ENCODE results near the gene DNAI1.

DNA sequence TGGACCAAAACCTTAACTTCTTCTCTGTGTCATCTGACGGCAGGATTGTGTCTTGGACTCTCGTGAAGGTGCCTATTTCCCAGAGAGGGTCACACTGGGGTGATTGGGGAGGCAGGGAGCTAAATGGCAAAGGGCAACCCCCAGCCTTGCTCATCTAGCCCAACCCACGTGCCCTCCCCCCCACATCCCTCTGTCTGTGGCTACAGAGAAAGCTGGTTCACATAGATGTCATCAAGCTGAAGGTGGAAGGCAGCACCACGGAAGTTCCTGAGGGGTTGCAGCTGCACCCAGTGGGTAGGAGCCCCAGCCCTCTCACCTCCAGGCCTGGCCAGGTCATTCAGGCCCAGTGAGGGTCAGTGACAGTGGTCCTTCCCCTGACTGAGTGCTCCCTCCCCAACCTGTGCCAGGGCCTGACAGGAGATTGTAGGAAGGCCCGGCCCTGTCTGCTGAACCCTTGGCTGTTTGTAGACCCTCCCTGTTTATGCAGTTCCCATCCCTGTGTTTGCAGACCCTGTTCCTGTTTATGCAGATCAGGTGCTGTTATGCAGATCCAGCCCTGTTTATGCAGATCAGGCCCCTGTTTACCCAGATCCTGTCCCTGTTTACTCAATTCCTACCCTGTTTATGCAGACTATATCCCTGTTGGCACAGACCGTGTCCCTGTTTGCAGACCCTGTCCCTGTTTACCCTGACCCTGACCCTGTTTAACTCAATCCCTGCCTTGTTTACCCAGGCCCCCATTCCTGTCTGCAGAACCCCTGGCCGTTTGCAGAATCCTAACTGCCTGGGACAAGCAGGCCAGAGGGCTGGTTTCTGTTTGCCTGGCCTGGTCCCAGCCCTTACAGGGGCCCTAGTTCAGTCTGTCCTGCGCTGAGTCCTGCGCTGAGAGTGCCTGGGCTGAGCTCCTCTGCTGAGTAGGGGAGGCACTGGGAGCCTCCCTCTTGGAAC, 53.8 kb downstream of the DNAI1 start:
- TF ChIP-seq PPARA (CRISPR knock-in tag; IDR thresholded peaks at IDR 0.05; ENCODE audit: borderline replicate concordance) (no peak), CREB5 (CRISPR knock-in tag; IDR thresholded peaks at IDR 0.05; ENCODE audit: low read depth) (no peak), ZNF8 (CRISPR knock-in tag; IDR thresholded peaks at IDR 0.05) (no peak), BACH2 (CRISPR knock-in tag; IDR thresholded peaks at IDR 0.05; ENCODE audit: borderline replicate concordance) (no peak), ISL1 (CRISPR knock-in tag; IDR thresholded peaks at IDR 0.05) (no peak), TSHZ2 (CRISPR knock-in tag; IDR thresholded peaks at IDR 0.05) (no peak), PATZ1 (CRISPR knock-in tag; IDR thresholded peaks at IDR 0.05; ENCODE audit: borderline replicate concordance) (no peak), ZFP3 (CRISPR knock-in tag; IDR thresholded peaks at IDR 0.05) (no peak)

All from SK-N-SH treated with all-trans-retinoic acid at 6 μM for 48 hours (cell line).